Breast epithelium (tissue), 4 donors: ENCODE results near the gene RBM19. TPM values are rescaled to one million over a fixed set of nuclear protein-coding genes. Genes with fewer than 3 reads are reported as not detected.

Experiments
- DNase-seq, 2 donors: peaks; one replicate each; pipeline ENCODE4 v3.0.0-alpha.2; 2019; ENCODE audit warnings: low spot score in 2 of 2
- H3K27ac ChIP-seq, 2 donors: fragments of 200-600 bp; sonication (generic) in 1 of 2; one replicate each; pipeline ENCODE4 v1.5.1; 2016 to 2019; ENCODE audit warnings: mild to moderate bottlenecking in 1 of 2
- H3K27me3 ChIP-seq, 2 donors: fragments of 200-600 bp; sonication (generic) in 1 of 2; one replicate each; pipeline versions ENCODE4 v1.5.1 to v1.6.0; 2017 to 2019; ENCODE audit warnings: control low read depth in 1 of 2, mild to moderate bottlenecking in 1 of 2
- H3K36me3 ChIP-seq: fragments of 200-600 bp; one replicate; pipeline ENCODE4 v1.5.1; 2019
- H3K4me1 ChIP-seq, 2 donors: fragments of 200-600 bp; sonication (generic); one replicate each; pipeline ENCODE4 v1.5.1; 2016 to 2019; ENCODE audit warnings: control low read depth in 1 of 2
- H3K4me3 ChIP-seq, 3 donors: fragments of 200-600 bp; sonication (generic); 1 replicate in 2 of 3; 2 replicates in 1 of 3; pipeline ENCODE4 v1.5.1; 2016 to 2019; ENCODE audit warnings: mild to moderate bottlenecking in 3 of 3, moderate library complexity in 2 of 3
- H3K9me3 ChIP-seq, 2 donors: fragments of 200-600 bp; sonication (generic) in 1 of 2; one replicate each; pipeline ENCODE4 v1.5.1; 2016 to 2019; ENCODE audit warnings: control low read depth in 1 of 2
- CTCF ChIP-seq, 3 donors: fragments of 450-650 bp; IDR thresholded peaks; one replicate each; pipeline ENCODE4 v1.5.1; 2016 to 2017; ENCODE audit warnings: antibody characterized with exemption in 3 of 3, mild to moderate bottlenecking in 3 of 3, moderate library complexity in 3 of 3
- POLR2A ChIP-seq: fragments of 450-650 bp; IDR thresholded peaks from one replicate; pipeline ENCODE4 v1.6.1; 2016; ENCODE audit warnings: antibody characterized with exemption, mild to moderate bottlenecking, moderate library complexity
- POLR2AphosphoS5 ChIP-seq, 3 donors: sonication (generic); formaldehyde crosslinking; IDR thresholded peaks; one replicate each; pipeline ENCODE4 v1.6.1; 2017; ENCODE audit warnings: antibody characterized with exemption in 3 of 3
- intact Hi-C: fragments of 100-400 bp; cut with DNase I; formaldehyde crosslinking; loops from one replicate; pipeline ENCODE4 v1.15.1; 2023; ENCODE audit warnings: low total_unique reads
- total RNA-seq, 3 donors: library from RNA; depleted of rRNA; stranded (reverse); fragments of >200 nt; gene quantifications; one replicate each; pipeline ENCODE4 v1.1.0, GENCODE V29; 2016

RBM19 gene
- total RNA-seq, 3 donors from 2014 or later, result 28.8 to 43.3 (median 42.6) TPM

- H3K36me3 ChIP-seq, result peaks cover 6% of the 10 kb centered on the region
- H3K4me1 ChIP-seq, result no peaks in the 10 kb centered on the region
- TF ChIP-seq POLR2A (no peak), POLR2AphosphoS5 (IDR thresholded peaks at IDR 0.05) (no peak), CTCF (IDR thresholded peaks at IDR 0.05) (no peak)
- no peak for DNase-seq
- H3K27me3 ChIP-seq, result no peaks in the 10 kb centered on the region
- no peaks in the 10 kb centered on the region for H3K9me3 ChIP-seq
- intact Hi-C loops, result no loop called here
- no peak overlapping the region for H3K27ac ChIP-seq
- no peak overlapping the region for H3K4me3 ChIP-seq
Observed at GRCh38 chr12:113921430-113921829, 44.7 kb downstream of the RBM19 start.

GRCh38 chr12:113919791-113920190 lies 46.3 kb downstream of the RBM19 start:
- TF ChIP-seq POLR2A (no peak), POLR2AphosphoS5 (IDR thresholded peaks at IDR 0.05) (no peak), CTCF (IDR thresholded peaks at IDR 0.05) (no peak)
- DNase-seq, result no peak
- intact Hi-C loops, result no loop called here
- Histone ChIP-seq H3K4me1 (no peaks in the 10 kb centered on the region), H3K4me3 (no peak overlapping the region), H3K9me3 (no peaks in the 10 kb centered on the region), H3K36me3 (peaks cover 6% of the 10 kb centered on the region), H3K27me3 (no peaks in the 10 kb centered on the region), H3K27ac (no peak overlapping the region)

GRCh38 chr12:113918306-113918705 lies 47.8 kb downstream of the RBM19 start:
- no peak for TF ChIP-seq CTCF (IDR thresholded peaks at IDR 0.05)
- no peak for TF ChIP-seq POLR2AphosphoS5 (IDR thresholded peaks at IDR 0.05)
- TF ChIP-seq POLR2A, result no peak
- intact Hi-C loops, result no loop called here

GRCh38 chr12:113917393-113917792 lies 48.7 kb downstream of the RBM19 start:
- no peak overlapping the region for H3K4me3 ChIP-seq
- no peaks in the 10 kb centered on the region for H3K4me1 ChIP-seq
- no peak overlapping the region for H3K27ac ChIP-seq
- intact Hi-C loops, result no loop called here
- no peaks in the 10 kb centered on the region for H3K9me3 ChIP-seq
- H3K36me3 ChIP-seq, result peaks cover 6% of the 10 kb centered on the region
- no peak for TF ChIP-seq POLR2A
- TF ChIP-seq POLR2AphosphoS5 (IDR thresholded peaks at IDR 0.05), result no peak
- TF ChIP-seq CTCF (IDR thresholded peaks at IDR 0.05), result no peak
- H3K27me3 ChIP-seq, result no peaks in the 10 kb centered on the region
- no peak for DNase-seq

More at GRCh38 chr12:113918306-113918705, 47.8 kb downstream of the RBM19 start:
- Histone ChIP-seq H3K27ac (no peak overlapping the region), H3K36me3 (peaks cover 6% of the 10 kb centered on the region), H3K4me3 (no peak overlapping the region), H3K9me3 (no peaks in the 10 kb centered on the region), H3K4me1 (no peaks in the 10 kb centered on the region), H3K27me3 (no peaks in the 10 kb centered on the region)
- DNase-seq, result no peak

- Histone ChIP-seq H3K36me3 (peaks cover 6% of the 10 kb centered on the region), H3K27ac (no peak overlapping the region), H3K9me3 (no peaks in the 10 kb centered on the region), H3K27me3 (no peaks in the 10 kb centered on the region), H3K4me3 (no peak overlapping the region), H3K4me1 (no peaks in the 10 kb centered on the region)
- no peak for DNase-seq
- intact Hi-C loops, result loop anchor here (5.0 kb wide), 1 partner anchor 682 kb away; no protein-coding TSS in a partner anchor
- TF ChIP-seq CTCF (IDR thresholded peaks at IDR 0.05) (no peak), POLR2A (no peak), POLR2AphosphoS5 (IDR thresholded peaks at IDR 0.05) (no peak)
Observed at GRCh38 chr12:113914806-113915205, 51.3 kb downstream of the RBM19 start.
